Right lobe of liver (tissue), 4 donors: ENCODE results near the gene TBC1D20.

Experiments used
- CTCF ChIP-seq, 4 donors: fragments of 200-600 bp in 3 of 4; fragments of 450-650 bp in 1 of 4; IDR thresholded peaks; one replicate each; pipeline versions ENCODE4 v1.5.1 to v1.8.0; 2016 to 2022; ENCODE audit warnings: antibody characterized with exemption in 4 of 4, mild to moderate bottlenecking in 2 of 4
- POLR2A ChIP-seq: fragments of 450-650 bp; IDR thresholded peaks from one replicate; pipeline ENCODE4 v1.6.1; 2017; ENCODE audit warnings: antibody characterized with exemption, mild to moderate bottlenecking
- donor health status: DM: no; HTN: no; CAD: no.
- donor health status: DM: no; HTN: no; CAD: no.
- donor health status: DM: no; HTN: yes; CAD: no.

GRCh38 chr20:443223-443775 is 19.0 kb downstream of the TBC1D20 start:
- TF ChIP-seq CTCF (IDR thresholded peaks at IDR 0.05) (no peak), POLR2A (no peak)
